ENCODE data around the gene UGT1A6. TPM values are rescaled to one million over a fixed set of nuclear protein-coding genes. Genes with fewer than 3 reads are reported as not detected.

Gene UGT1A6
- total RNA-seq, 1 experiment from 2014 or later = not detected

GRCh38 chr2:233758141-233758540, 65.5 kb downstream of the UGT1A6 start:
- Histone ChIP-seq H3K4me3 (ENCODE audit: insufficient read depth, low read depth, low read length) (no peak overlapping the region), H3K27me3 (ENCODE audit: control insufficient read depth, insufficient read depth, low read length) (no peaks in the 10 kb centered on the region), H3K36me3 (replicated peaks; ENCODE audit: control insufficient read depth, insufficient read depth, low read length) (no peaks in the 10 kb centered on the region)
- no peak for DNase-seq

GRCh38 chr2:233758849-233759248, 66.2 kb downstream of the UGT1A6 start:
- Histone ChIP-seq H3K4me3 (ENCODE audit: insufficient read depth, low read depth, low read length) (no peak overlapping the region), H3K27me3 (ENCODE audit: control insufficient read depth, insufficient read depth, low read length) (no peaks in the 10 kb centered on the region), H3K36me3 (replicated peaks; ENCODE audit: control insufficient read depth, insufficient read depth, low read length) (no peaks in the 10 kb centered on the region)
- DNase-seq = no peak

GRCh38 chr2:233760043-233760442, 67.4 kb downstream of the UGT1A6 start, which contains the start of gene UGT1A1:
Gene UGT1A1 (plus strand): TSS chr2:233760270. CDS start chr2:233760288, 18 bp downstream.
- no peak within 1 kb of the TSS for H3K4me3 ChIP-seq (ENCODE audit: insufficient read depth, low read depth, low read length)
- no peaks in the 10 kb centered on the region for H3K27me3 ChIP-seq (ENCODE audit: control insufficient read depth, insufficient read depth, low read length)
- no peaks in the 10 kb centered on the region for H3K36me3 ChIP-seq (replicated peaks; ENCODE audit: control insufficient read depth, insufficient read depth, low read length)
- no peak for DNase-seq

- H3K4me3 ChIP-seq (ENCODE audit: insufficient read depth, low read depth, low read length) = no peak overlapping the region
- H3K36me3 ChIP-seq (replicated peaks; ENCODE audit: control insufficient read depth, insufficient read depth, low read length) = no peaks in the 10 kb centered on the region
- no peak for DNase-seq
- H3K27me3 ChIP-seq (ENCODE audit: control insufficient read depth, insufficient read depth, low read length) = no peaks in the 10 kb centered on the region
Measured at GRCh38 chr2:233761040-233761769, 68.5 kb downstream of the UGT1A6 start.

GRCh38 chr2:233764264-233764663, 71.6 kb downstream of the UGT1A6 start:
- no peak for DNase-seq
- no peak overlapping the region for H3K4me3 ChIP-seq (ENCODE audit: insufficient read depth, low read depth, low read length)
- H3K36me3 ChIP-seq (replicated peaks; ENCODE audit: control insufficient read depth, insufficient read depth, low read length) = no peaks in the 10 kb centered on the region
- H3K27me3 ChIP-seq (ENCODE audit: control insufficient read depth, insufficient read depth, low read length) = no peaks in the 10 kb centered on the region

- H3K27me3 ChIP-seq (ENCODE audit: control insufficient read depth, insufficient read depth, low read length) = no peaks in the 10 kb centered on the region
- H3K4me3 ChIP-seq (ENCODE audit: insufficient read depth, low read depth, low read length) = no peak overlapping the region
- H3K36me3 ChIP-seq (replicated peaks; ENCODE audit: control insufficient read depth, insufficient read depth, low read length) = no peaks in the 10 kb centered on the region
- no peak for DNase-seq
Measured at GRCh38 chr2:233764761-233765160, 72.1 kb downstream of the UGT1A6 start.

GRCh38 chr2:233766416-233766815, 73.7 kb downstream of the UGT1A6 start:
- no peaks in the 10 kb centered on the region for H3K36me3 ChIP-seq (replicated peaks; ENCODE audit: control insufficient read depth, insufficient read depth, low read length)
- DNase-seq = no peak
- H3K4me3 ChIP-seq (ENCODE audit: insufficient read depth, low read depth, low read length) = no peak overlapping the region
- H3K27me3 ChIP-seq (ENCODE audit: control insufficient read depth, insufficient read depth, low read length) = no peaks in the 10 kb centered on the region

GRCh38 chr2:233768076-233768475, 75.4 kb downstream of the UGT1A6 start:
- no peaks in the 10 kb centered on the region for H3K36me3 ChIP-seq (replicated peaks; ENCODE audit: control insufficient read depth, insufficient read depth, low read length)
- H3K27me3 ChIP-seq (ENCODE audit: control insufficient read depth, insufficient read depth, low read length) = no peaks in the 10 kb centered on the region
- no peak overlapping the region for H3K4me3 ChIP-seq (ENCODE audit: insufficient read depth, low read depth, low read length)
- DNase-seq = no peak

- H3K27me3 ChIP-seq (ENCODE audit: control insufficient read depth, insufficient read depth, low read length) = no peaks in the 10 kb centered on the region
- no peak overlapping the region for H3K4me3 ChIP-seq (ENCODE audit: insufficient read depth, low read depth, low read length)
- DNase-seq = no peak
- no peaks in the 10 kb centered on the region for H3K36me3 ChIP-seq (replicated peaks; ENCODE audit: control insufficient read depth, insufficient read depth, low read length)
Measured at GRCh38 chr2:233769260-233769659, 76.6 kb downstream of the UGT1A6 start.

GRCh38 chr2:233772153-233772552, 79.5 kb downstream of the UGT1A6 start:
- no peak for DNase-seq
- H3K27me3 ChIP-seq (ENCODE audit: control insufficient read depth, insufficient read depth, low read length) = no peaks in the 10 kb centered on the region
- no peaks in the 10 kb centered on the region for H3K36me3 ChIP-seq (replicated peaks; ENCODE audit: control insufficient read depth, insufficient read depth, low read length)
- H3K4me3 ChIP-seq (ENCODE audit: insufficient read depth, low read depth, low read length) = no peak overlapping the region

- Histone ChIP-seq H3K4me3 (ENCODE audit: insufficient read depth, low read depth, low read length) (no peak overlapping the region), H3K27me3 (ENCODE audit: control insufficient read depth, insufficient read depth, low read length) (no peaks in the 10 kb centered on the region), H3K36me3 (replicated peaks; ENCODE audit: control insufficient read depth, insufficient read depth, low read length) (no peaks in the 10 kb centered on the region)
- DNase-seq = no peak
Measured at GRCh38 chr2:233772583-233772982, 79.9 kb downstream of the UGT1A6 start.

GRCh38 chr2:233773854-233774253, 81.2 kb downstream of the UGT1A6 start:
- Histone ChIP-seq H3K27me3 (ENCODE audit: control insufficient read depth, insufficient read depth, low read length) (no peaks in the 10 kb centered on the region), H3K36me3 (replicated peaks; ENCODE audit: control insufficient read depth, insufficient read depth, low read length) (no peaks in the 10 kb centered on the region), H3K4me3 (ENCODE audit: insufficient read depth, low read depth, low read length) (no peak overlapping the region)
- no peak for DNase-seq

- no peak for DNase-seq
- no peak overlapping the region for H3K4me3 ChIP-seq (ENCODE audit: insufficient read depth, low read depth, low read length)
- no peaks in the 10 kb centered on the region for H3K36me3 ChIP-seq (replicated peaks; ENCODE audit: control insufficient read depth, insufficient read depth, low read length)
- H3K27me3 ChIP-seq (ENCODE audit: control insufficient read depth, insufficient read depth, low read length) = no peaks in the 10 kb centered on the region
Measured at GRCh38 chr2:233775414-233775813, 82.7 kb downstream of the UGT1A6 start.

GRCh38 chr2:233778030-233778429, 85.3 kb downstream of the UGT1A6 start, which contains the start of gene MROH2A:
Gene MROH2A (plus strand): TSS chr2:233778330. CDS start chr2:233779359, 1,029 bp downstream.
- no peak for DNase-seq
- H3K27me3 ChIP-seq (ENCODE audit: control insufficient read depth, insufficient read depth, low read length) = no peaks in the 10 kb centered on the region

GRCh38 chr2:233779722-233780121, 87.0 kb downstream of the UGT1A6 start:
- Histone ChIP-seq H3K4me3 (ENCODE audit: insufficient read depth, low read depth, low read length) (no peak overlapping the region), H3K27me3 (ENCODE audit: control insufficient read depth, insufficient read depth, low read length) (no peaks in the 10 kb centered on the region), H3K36me3 (replicated peaks; ENCODE audit: control insufficient read depth, insufficient read depth, low read length) (no peaks in the 10 kb centered on the region)
- no peak for DNase-seq

More at GRCh38 chr2:233778030-233778429, 85.3 kb downstream of the UGT1A6 start, which contains the start of gene MROH2A:
- no peaks in the 10 kb centered on the region for H3K36me3 ChIP-seq (replicated peaks; ENCODE audit: control insufficient read depth, insufficient read depth, low read length)
- no peak within 1 kb of the TSS for H3K4me3 ChIP-seq (ENCODE audit: insufficient read depth, low read depth, low read length)
